Parathyroid adenoma (tissue), 2 donors: ENCODE measurements around the gene NFASC.

Source experiments
- H2AFZ ChIP-seq: fragments of 300-600 bp; sonication (generic); one replicate; pipeline ENCODE4 v1.7.0; 2017; ENCODE audit warnings: antibody characterized with exemption, mild to moderate bottlenecking
- H3K27ac ChIP-seq: fragments of 300-600 bp; sonication (generic); one replicate; pipeline ENCODE4 v1.7.0; 2017
- H3K27me3 ChIP-seq: fragments of 300-600 bp; sonication (generic); one replicate; pipeline ENCODE4 v1.7.0; 2017; ENCODE audit warnings: low read length; ENCODE audit not compliant: control insufficient read depth, insufficient read depth
- H3K36me3 ChIP-seq: fragments of 300-600 bp; sonication (generic); one replicate; pipeline ENCODE4 v1.7.0; 2017; ENCODE audit warnings: low read length; ENCODE audit not compliant: control insufficient read depth, insufficient read depth
- H3K4me1 ChIP-seq: fragments of 300-600 bp; sonication (generic); one replicate; pipeline ENCODE4 v1.7.0; 2017; ENCODE audit warnings: control low read depth
- H3K4me2 ChIP-seq: fragments of 300-600 bp; sonication (generic); one replicate; pipeline ENCODE4 v1.7.0; 2017; ENCODE audit warnings: low read length
- H3K4me3 ChIP-seq: fragments of 300-600 bp; sonication (generic); one replicate; pipeline ENCODE4 v1.7.0; 2017; ENCODE audit warnings: low read depth, low read length
- H3K79me2 ChIP-seq: fragments of 300-600 bp; sonication (generic); one replicate; pipeline ENCODE4 v1.7.0; 2017; ENCODE audit warnings: control low read depth
- H3K9ac ChIP-seq: fragments of 300-600 bp; sonication (generic); one replicate; pipeline ENCODE4 v1.7.0; 2017; ENCODE audit warnings: mild to moderate bottlenecking
- H3K9me3 ChIP-seq: fragments of 300-600 bp; sonication (generic); one replicate; pipeline ENCODE4 v1.7.0; 2017; ENCODE audit warnings: low read length; ENCODE audit not compliant: control insufficient read depth
- TF ChIP-seq, protein P1 (sequence below): fragments of 300-600 bp; sonication (generic); IDR thresholded peaks from one replicate; pipeline ENCODE4 v1.7.0; 2017; ENCODE audit warnings: antibody characterized with exemption, mild to moderate bottlenecking
- donor health status: primary hyperparathyroidism.

NFASC gene

GRCh38 chr1:204980840-204981405 lies 110.3 kb downstream of the NFASC start:
- Histone ChIP-seq H2AFZ (no peak overlapping the region), H3K9me3 (no peaks in the 10 kb centered on the region), H3K27me3 (no peaks in the 10 kb centered on the region), H3K4me1 (no peaks in the 10 kb centered on the region), H3K79me2 (no peaks in the 10 kb centered on the region), H3K4me3 (no peak overlapping the region), H3K4me2 (no peak overlapping the region), H3K27ac (no peak overlapping the region), H3K9ac (no peak overlapping the region), H3K36me3 (no peaks in the 10 kb centered on the region)
- TF ChIP-seq, protein P1, sequence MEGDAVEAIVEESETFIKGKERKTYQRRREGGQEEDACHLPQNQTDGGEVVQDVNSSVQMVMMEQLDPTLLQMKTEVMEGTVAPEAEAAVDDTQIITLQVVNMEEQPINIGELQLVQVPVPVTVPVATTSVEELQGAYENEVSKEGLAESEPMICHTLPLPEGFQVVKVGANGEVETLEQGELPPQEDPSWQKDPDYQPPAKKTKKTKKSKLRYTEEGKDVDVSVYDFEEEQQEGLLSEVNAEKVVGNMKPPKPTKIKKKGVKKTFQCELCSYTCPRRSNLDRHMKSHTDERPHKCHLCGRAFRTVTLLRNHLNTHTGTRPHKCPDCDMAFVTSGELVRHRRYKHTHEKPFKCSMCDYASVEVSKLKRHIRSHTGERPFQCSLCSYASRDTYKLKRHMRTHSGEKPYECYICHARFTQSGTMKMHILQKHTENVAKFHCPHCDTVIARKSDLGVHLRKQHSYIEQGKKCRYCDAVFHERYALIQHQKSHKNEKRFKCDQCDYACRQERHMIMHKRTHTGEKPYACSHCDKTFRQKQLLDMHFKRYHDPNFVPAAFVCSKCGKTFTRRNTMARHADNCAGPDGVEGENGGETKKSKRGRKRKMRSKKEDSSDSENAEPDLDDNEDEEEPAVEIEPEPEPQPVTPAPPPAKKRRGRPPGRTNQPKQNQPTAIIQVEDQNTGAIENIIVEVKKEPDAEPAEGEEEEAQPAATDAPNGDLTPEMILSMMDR, result no peak

- Histone ChIP-seq H3K9ac (no peak overlapping the region), H3K4me3 (no peak overlapping the region), H3K79me2 (no peaks in the 10 kb centered on the region), H2AFZ (no peak overlapping the region), H3K9me3 (no peaks in the 10 kb centered on the region), H3K27ac (no peak overlapping the region), H3K4me2 (no peak overlapping the region), H3K36me3 (no peaks in the 10 kb centered on the region), H3K4me1 (no peaks in the 10 kb centered on the region), H3K27me3 (no peaks in the 10 kb centered on the region)
- TF ChIP-seq, protein P1, result no peak
These were observed 112.5 kb downstream of the NFASC start for GRCh38 chr1:204983136-204983535.

DNA sequence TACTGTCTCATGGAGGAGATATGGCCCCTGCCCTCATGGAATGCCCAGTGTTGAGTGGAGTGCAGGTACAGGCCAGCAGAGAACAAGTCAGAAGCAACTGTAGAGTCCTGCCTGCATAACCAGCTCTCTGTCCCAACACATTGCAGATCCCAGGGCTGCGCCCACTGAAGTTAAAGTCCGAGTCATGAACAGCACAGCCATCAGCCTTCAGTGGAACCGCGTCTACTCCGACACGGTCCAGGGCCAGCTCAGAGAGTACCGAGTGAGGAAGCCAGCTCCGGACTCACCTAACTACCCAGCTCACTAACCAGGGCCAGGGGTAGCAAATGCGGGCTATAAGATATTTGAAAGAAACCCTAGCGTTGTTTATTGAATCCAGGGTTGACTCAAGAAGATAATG lies 113.2 kb downstream of the NFASC start:
- Histone ChIP-seq H3K79me2 (no peaks in the 10 kb centered on the region), H3K4me3 (no peak overlapping the region), H3K9ac (no peak overlapping the region), H3K4me2 (no peak overlapping the region), H3K4me1 (no peaks in the 10 kb centered on the region), H3K27me3 (no peaks in the 10 kb centered on the region), H3K36me3 (no peaks in the 10 kb centered on the region), H2AFZ (no peak overlapping the region), H3K9me3 (no peaks in the 10 kb centered on the region), H3K27ac (no peak overlapping the region)
- TF ChIP-seq, protein P1, result no peak

GRCh38 chr1:204984499-204984898 lies 113.8 kb downstream of the NFASC start:
- Histone ChIP-seq H3K9me3 (no peaks in the 10 kb centered on the region), H3K27ac (no peak overlapping the region), H3K36me3 (no peaks in the 10 kb centered on the region), H3K9ac (no peak overlapping the region), H3K4me2 (no peak overlapping the region), H3K27me3 (no peaks in the 10 kb centered on the region), H3K4me1 (no peaks in the 10 kb centered on the region), H3K4me3 (no peak overlapping the region), H2AFZ (no peak overlapping the region), H3K79me2 (no peaks in the 10 kb centered on the region)
- TF ChIP-seq, protein P1, result no peak

GRCh38 chr1:204986181-204986580 lies 115.5 kb downstream of the NFASC start:
- H3K9ac ChIP-seq, result no peak overlapping the region

More at GRCh38 chr1:204986181-204986580, 115.5 kb downstream of the NFASC start:
- TF ChIP-seq, protein P1, result no peak
- H3K27ac ChIP-seq, result no peak overlapping the region
- no peaks in the 10 kb centered on the region for H3K27me3 ChIP-seq
- no peaks in the 10 kb centered on the region for H3K4me1 ChIP-seq
- no peaks in the 10 kb centered on the region for H3K79me2 ChIP-seq
- H3K36me3 ChIP-seq, result no peaks in the 10 kb centered on the region
- no peak overlapping the region for H3K4me2 ChIP-seq
- no peaks in the 10 kb centered on the region for H3K9me3 ChIP-seq
- no peak overlapping the region for H3K4me3 ChIP-seq
- H2AFZ ChIP-seq, result no peak overlapping the region
